NT2/D1 (cell line): ENCODE data around the gene AIMP1.

Experiments
- SUZ12 ChIP-seq: IDR thresholded peaks from 2 replicates; pipeline ENCODE4 v1.6.1; 2011; ENCODE audit not compliant: insufficient read length, insufficient read depth; ENCODE audit errors: extremely low read depth
- YY1 ChIP-seq: IDR thresholded peaks from 2 replicates; pipeline ENCODE4 v1.6.1; 2011; ENCODE audit not compliant: insufficient read length, insufficient read depth
- ZNF274 ChIP-seq: IDR thresholded peaks from 2 replicates; pipeline ENCODE4 v1.6.1; 2011; ENCODE audit warnings: mild to moderate bottlenecking, low read depth, low read length

DNA sequence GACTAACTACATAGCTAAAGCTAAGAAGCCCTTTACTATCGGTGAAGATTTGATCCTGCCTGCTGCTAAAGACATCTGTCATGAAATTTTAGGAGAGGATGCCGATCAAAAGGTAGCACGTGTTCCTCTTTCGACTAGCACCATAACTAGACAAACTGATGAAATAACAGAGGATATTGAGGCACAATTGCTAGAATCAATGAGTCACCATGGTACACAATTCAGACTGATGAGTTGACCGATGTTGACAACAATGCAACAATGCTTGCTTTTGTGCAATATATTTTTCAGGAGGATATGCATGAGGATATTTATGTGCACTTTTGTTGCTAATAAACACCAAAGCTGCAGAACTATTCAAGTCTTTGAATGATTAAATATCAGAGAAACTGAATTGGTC, 24.7 kb upstream of the AIMP1 start:
- TF ChIP-seq YY1 (no peak), ZNF274 (no peak), SUZ12 (no peak)
